Activated naive CD4-positive, alpha-beta T cell treated with anti-CD3 and anti-CD28 coated beads, Interleukin-2, amount 10 ng/mL, durations not matched to agents 7 days and 5 days (primary cell): ENCODE results near the gene PRKG1.

Experiments used
- CTCF ChIA-PET: fragments of 350-600 bp; sonication (Branson Sonifier 250); formaldehyde crosslinking; loops from one replicate; lab custom pipeline; 2021; ENCODE audit warnings: antibody characterized with exemption; lab: Charles Lee
- DNase-seq: peaks from one replicate; pipeline ENCODE4 v3.0.0-alpha.2; 2020
- H3K27ac Mint-ChIP-seq: one replicate; pipeline ENCODE4 v1.8.0; 2021; ENCODE audit warnings: mild to moderate bottlenecking, moderate library complexity, mixed read lengths
- H3K27me3 Mint-ChIP-seq: one replicate; pipeline ENCODE4 v1.8.0; 2021; ENCODE audit warnings: mild to moderate bottlenecking, mixed read lengths
- H3K36me3 Mint-ChIP-seq: one replicate; pipeline ENCODE4 v1.8.0; 2021; ENCODE audit warnings: mixed read lengths
- H3K4me1 Mint-ChIP-seq: one replicate; pipeline ENCODE4 v1.8.0; 2021; ENCODE audit warnings: mixed read lengths
- H3K4me3 Mint-ChIP-seq: one replicate; pipeline ENCODE4 v1.8.0; 2021; ENCODE audit warnings: mild to moderate bottlenecking, moderate library complexity, mixed read lengths
- H3K9me3 Mint-ChIP-seq: one replicate; pipeline ENCODE4 v1.8.0; 2021; ENCODE audit warnings: mixed read lengths

Gene PRKG1

GRCh38 chr10:51364674-51365073 lies 290.4 kb downstream of the PRKG1 start:
- H3K4me1 Mint-ChIP-seq = no peaks in the 10 kb centered on the region
- no peak overlapping the region for H3K4me3 Mint-ChIP-seq
- no peaks in the 10 kb centered on the region for H3K27me3 Mint-ChIP-seq
- H3K36me3 Mint-ChIP-seq = no peaks in the 10 kb centered on the region
- no peak for DNase-seq
- H3K9me3 Mint-ChIP-seq = no peaks in the 10 kb centered on the region
- H3K27ac Mint-ChIP-seq = no peak overlapping the region
- CTCF ChIA-PET = interaction anchor here (1.5 kb wide), 1 partner anchor 25 kb away, joined by 5 read pairs; no protein-coding TSS in a partner anchor

- no peak for DNase-seq
- Mint-ChIP-seq H3K36me3 (no peaks in the 10 kb centered on the region), H3K4me3 (no peak overlapping the region), H3K27me3 (no peaks in the 10 kb centered on the region), H3K27ac (no peak overlapping the region), H3K4me1 (no peaks in the 10 kb centered on the region), H3K9me3 (no peaks in the 10 kb centered on the region)
- CTCF ChIA-PET = no interaction called here
Observed at GRCh38 chr10:51366044-51366443, 291.8 kb downstream of the PRKG1 start.

GRCh38 chr10:51367127-51367526 lies 292.8 kb downstream of the PRKG1 start:
- no peaks in the 10 kb centered on the region for H3K27me3 Mint-ChIP-seq
- DNase-seq = no peak
- H3K9me3 Mint-ChIP-seq = no peaks in the 10 kb centered on the region
- no peaks in the 10 kb centered on the region for H3K36me3 Mint-ChIP-seq
- CTCF ChIA-PET = no interaction called here
- no peak overlapping the region for H3K27ac Mint-ChIP-seq
- no peak overlapping the region for H3K4me3 Mint-ChIP-seq
- H3K4me1 Mint-ChIP-seq = no peaks in the 10 kb centered on the region

GRCh38 chr10:51367694-51368093 lies 293.4 kb downstream of the PRKG1 start:
- Mint-ChIP-seq H3K9me3 (no peaks in the 10 kb centered on the region), H3K27me3 (no peaks in the 10 kb centered on the region), H3K27ac (no peak overlapping the region), H3K4me3 (no peak overlapping the region), H3K4me1 (no peaks in the 10 kb centered on the region), H3K36me3 (no peaks in the 10 kb centered on the region)
- no peak for DNase-seq
- CTCF ChIA-PET = interaction anchor here (1.3 kb wide), 1 partner anchor 22 kb away, joined by 4 read pairs; no protein-coding TSS in a partner anchor

- Mint-ChIP-seq H3K9me3 (no peaks in the 10 kb centered on the region), H3K4me3 (no peak overlapping the region), H3K4me1 (no peaks in the 10 kb centered on the region), H3K27me3 (no peaks in the 10 kb centered on the region), H3K27ac (no peak overlapping the region), H3K36me3 (no peaks in the 10 kb centered on the region)
- no peak for DNase-seq
- CTCF ChIA-PET = interaction anchor here (1.3 kb wide), 1 partner anchor 21 kb away, joined by 4 read pairs; no protein-coding TSS in a partner anchor
Observed at GRCh38 chr10:51368943-51369342, 294.7 kb downstream of the PRKG1 start.

DNA sequence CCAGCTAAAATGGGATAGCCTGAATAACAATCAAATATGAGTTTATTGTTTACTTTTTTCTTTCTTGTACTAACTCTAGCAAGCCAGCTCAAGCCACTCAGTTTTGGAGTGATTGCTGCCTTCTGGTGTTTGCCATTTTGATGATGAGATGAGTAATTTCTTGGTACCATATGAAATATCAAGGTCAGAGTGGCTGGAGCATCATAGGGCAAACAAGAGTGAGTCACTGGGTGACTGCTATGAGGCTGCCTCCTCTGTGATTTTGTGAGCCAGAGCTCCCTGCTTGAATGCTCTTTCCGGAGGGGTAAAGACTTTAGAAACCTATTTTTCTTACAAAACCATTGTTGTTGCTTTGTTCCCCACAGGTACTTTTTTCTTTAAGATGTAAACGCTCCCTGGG lies 295.6 kb downstream of the PRKG1 start:
- CTCF ChIA-PET = no interaction called here
- no peak for DNase-seq
- H3K27me3 Mint-ChIP-seq = no peaks in the 10 kb centered on the region

DNA sequence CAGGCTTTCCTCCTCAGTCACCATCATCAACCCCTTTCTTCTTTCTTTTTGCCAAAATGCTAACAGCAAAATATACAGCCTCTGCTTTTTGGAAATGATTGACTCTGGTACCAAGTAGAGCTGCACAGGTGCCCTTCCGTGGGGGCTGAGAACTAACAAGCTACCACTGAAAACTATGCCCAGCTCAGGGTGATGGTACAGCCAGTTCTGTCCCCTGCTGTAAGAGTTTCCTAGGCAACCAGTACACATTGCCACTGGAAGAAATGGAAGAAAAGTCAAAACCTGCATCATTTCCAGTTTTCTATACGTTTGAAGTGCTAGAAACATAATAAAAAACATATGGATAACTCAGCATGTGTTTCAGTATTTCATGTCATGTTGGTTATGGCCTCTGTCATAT lies 297.5 kb downstream of the PRKG1 start:
- Mint-ChIP-seq H3K36me3 (no peaks in the 10 kb centered on the region), H3K9me3 (no peaks in the 10 kb centered on the region), H3K4me3 (no peak overlapping the region), H3K4me1 (no peaks in the 10 kb centered on the region), H3K27ac (no peak overlapping the region), H3K27me3 (no peaks in the 10 kb centered on the region)
- CTCF ChIA-PET = no interaction called here
- no peak for DNase-seq

More for the DNA sequence above, 295.6 kb downstream of the PRKG1 start:
- no peak overlapping the region for H3K4me3 Mint-ChIP-seq
- H3K9me3 Mint-ChIP-seq = no peaks in the 10 kb centered on the region
- no peaks in the 10 kb centered on the region for H3K36me3 Mint-ChIP-seq
- no peaks in the 10 kb centered on the region for H3K4me1 Mint-ChIP-seq
- no peak overlapping the region for H3K27ac Mint-ChIP-seq

DNA sequence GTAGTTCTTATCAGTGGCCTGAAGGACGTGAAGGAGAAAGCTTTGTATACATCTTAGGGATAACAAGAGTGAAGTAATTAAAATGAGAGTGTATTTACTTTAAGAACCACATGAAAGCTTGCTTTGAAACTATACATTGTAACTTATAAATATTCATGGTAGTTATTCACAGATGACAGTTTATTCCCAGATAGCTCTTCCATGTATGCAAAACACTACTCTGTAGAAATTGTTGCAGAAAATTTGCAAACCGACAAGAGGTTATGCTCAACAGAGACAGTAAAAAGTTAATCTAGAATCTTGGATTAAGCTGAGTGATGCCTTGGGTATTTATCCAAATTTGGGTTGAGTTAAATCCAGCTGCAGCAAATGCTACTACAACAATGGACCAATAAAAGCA lies 301.5 kb downstream of the PRKG1 start:
- CTCF ChIA-PET = interaction anchor here (1.5 kb wide), 1 partner anchor 14 kb away, joined by 6 read pairs; no protein-coding TSS in a partner anchor
- H3K9me3 Mint-ChIP-seq = no peaks in the 10 kb centered on the region
- no peak overlapping the region for H3K4me3 Mint-ChIP-seq
- no peak for DNase-seq
- no peaks in the 10 kb centered on the region for H3K27me3 Mint-ChIP-seq
- H3K27ac Mint-ChIP-seq = no peak overlapping the region
- H3K36me3 Mint-ChIP-seq = no peaks in the 10 kb centered on the region
- no peaks in the 10 kb centered on the region for H3K4me1 Mint-ChIP-seq

- Mint-ChIP-seq H3K36me3 (no peaks in the 10 kb centered on the region), H3K27me3 (no peaks in the 10 kb centered on the region), H3K4me3 (no peak overlapping the region), H3K4me1 (no peaks in the 10 kb centered on the region), H3K27ac (no peak overlapping the region), H3K9me3 (no peaks in the 10 kb centered on the region)
- DNase-seq = no peak
- CTCF ChIA-PET = interaction anchor here (1.1 to 1.4 kb wide), 2 partner anchors 12 to 45 kb away, joined by 4 to 5 read pairs; no protein-coding TSS in a partner anchor
Observed at GRCh38 chr10:51377070-51377931, 303.0 kb downstream of the PRKG1 start.

- no peaks in the 10 kb centered on the region for H3K9me3 Mint-ChIP-seq
- DNase-seq = no peak
- no peaks in the 10 kb centered on the region for H3K4me1 Mint-ChIP-seq
- H3K4me3 Mint-ChIP-seq = no peak overlapping the region
- no peak overlapping the region for H3K27ac Mint-ChIP-seq
- no peaks in the 10 kb centered on the region for H3K36me3 Mint-ChIP-seq
- CTCF ChIA-PET = interaction anchor here (0.6 to 1.4 kb wide), 3 partner anchors 12 to 44 kb away, joined by 3 to 5 read pairs (median 4); no protein-coding TSS in a partner anchor
- no peaks in the 10 kb centered on the region for H3K27me3 Mint-ChIP-seq
Observed at GRCh38 chr10:51377932-51378599, 303.8 kb downstream of the PRKG1 start.

DNA sequence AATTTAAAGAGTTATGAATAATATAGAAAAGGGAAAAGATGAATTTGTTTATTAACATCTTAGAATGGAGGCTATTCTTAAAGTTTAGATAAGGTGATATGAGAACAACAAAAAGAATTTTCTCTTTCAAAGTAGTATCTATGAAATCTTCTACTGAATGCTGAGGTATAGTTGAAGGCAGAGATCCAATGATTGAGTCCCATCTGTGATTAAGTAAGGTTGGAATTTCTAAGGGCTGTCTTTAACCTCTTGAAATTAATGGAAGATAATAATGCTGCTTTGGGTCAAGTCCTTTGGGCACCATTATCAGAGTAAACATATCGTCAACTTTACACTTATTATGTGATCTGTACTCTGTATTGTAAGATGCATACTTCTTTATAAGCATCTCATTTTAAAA lies 307.9 kb downstream of the PRKG1 start:
- no peak for DNase-seq
- Mint-ChIP-seq H3K27me3 (no peaks in the 10 kb centered on the region), H3K4me1 (no peaks in the 10 kb centered on the region), H3K9me3 (no peaks in the 10 kb centered on the region), H3K4me3 (no peak overlapping the region), H3K27ac (no peak overlapping the region), H3K36me3 (no peaks in the 10 kb centered on the region)
- CTCF ChIA-PET = no interaction called here

GRCh38 chr10:51384971-51385370 lies 310.7 kb downstream of the PRKG1 start:
- Mint-ChIP-seq H3K4me3 (no peak overlapping the region), H3K27me3 (no peaks in the 10 kb centered on the region), H3K27ac (no peak overlapping the region), H3K4me1 (no peaks in the 10 kb centered on the region), H3K36me3 (no peaks in the 10 kb centered on the region), H3K9me3 (no peaks in the 10 kb centered on the region)
- CTCF ChIA-PET = no interaction called here
- no peak for DNase-seq

DNA sequence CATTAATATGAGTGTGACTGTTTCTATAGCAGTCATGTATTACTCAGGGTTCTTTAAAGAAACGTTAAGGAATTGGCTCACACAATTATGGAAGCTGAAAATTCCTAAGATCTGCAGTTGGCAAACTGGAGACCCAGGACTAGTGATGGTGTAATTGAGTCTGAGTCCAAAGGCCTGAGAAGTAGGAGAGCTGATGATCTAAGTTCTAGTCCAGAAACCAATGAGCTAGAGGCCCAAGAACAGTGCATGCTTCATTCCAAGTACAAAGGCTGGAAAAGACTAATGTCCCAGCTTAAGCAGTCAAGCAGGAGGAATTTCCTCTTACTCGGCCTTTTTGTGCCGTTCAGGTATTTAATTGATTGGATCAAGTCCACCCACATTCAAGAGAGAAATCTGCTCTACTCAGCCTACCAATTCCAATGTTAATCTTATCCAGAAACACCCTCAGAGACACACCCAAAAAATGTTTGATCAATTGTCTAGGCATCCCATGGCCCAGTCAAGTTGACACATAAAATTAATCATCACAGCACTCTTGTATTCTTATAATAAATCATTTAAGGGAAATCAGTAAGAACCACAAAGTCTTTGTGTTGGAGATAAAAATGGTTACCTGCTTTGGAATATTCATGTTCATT lies 312.1 kb downstream of the PRKG1 start:
- Mint-ChIP-seq H3K36me3 (no peaks in the 10 kb centered on the region), H3K4me1 (no peaks in the 10 kb centered on the region), H3K4me3 (no peak overlapping the region), H3K27ac (no peak overlapping the region), H3K27me3 (no peaks in the 10 kb centered on the region), H3K9me3 (no peaks in the 10 kb centered on the region)
- CTCF ChIA-PET = no interaction called here
- no peak for DNase-seq
